H9 (cell line): Measurements from ENCODE around the gene CDC27. TPM values are rescaled to one million over a fixed set of nuclear protein-coding genes. Genes with fewer than 3 reads are reported as not detected.

Source experiments
- DNase-seq: peaks from one replicate; pipeline ENCODE4 v3.0.0-alpha.2; 2017
- H2AFZ ChIP-seq: one replicate; pipeline ENCODE4 v1.6.1; 2013; ENCODE audit warnings: mild to moderate bottlenecking, low read length, control low read depth, moderate library complexity
- H2AK5ac ChIP-seq: 2 replicates; pipeline ENCODE4 v1.6.1; 2013; ENCODE audit warnings: low read length, control low read depth, mixed read lengths; ENCODE audit not compliant: insufficient read length
- H2BK120ac ChIP-seq: one replicate; pipeline ENCODE4 v1.6.1; 2013; ENCODE audit warnings: low read depth, mild to moderate bottlenecking, low read length, control low read depth, inconsistent platforms; ENCODE audit not compliant: poor library complexity, severe bottlenecking
- H2BK12ac ChIP-seq: 2 replicates; pipeline ENCODE4 v1.6.1; 2013; ENCODE audit warnings: low read length, control low read depth, mixed read lengths, low read depth; ENCODE audit not compliant: insufficient read length
- H2BK15ac ChIP-seq: 2 replicates; pipeline ENCODE4 v1.6.1; 2013; ENCODE audit warnings: low read depth, low read length, control low read depth
- H2BK20ac ChIP-seq: one replicate; pipeline ENCODE4 v1.6.1; 2013; ENCODE audit warnings: low read depth, mild to moderate bottlenecking, low read length, control low read depth, inconsistent platforms; ENCODE audit not compliant: poor library complexity, severe bottlenecking
- H2BK5ac ChIP-seq: 2 replicates; pipeline ENCODE4 v1.6.1; 2013; ENCODE audit warnings: low read length, control low read depth, mixed read lengths; ENCODE audit not compliant: insufficient read length
- H3K14ac ChIP-seq: 2 replicates; pipeline ENCODE4 v1.6.1; 2013; ENCODE audit warnings: low read length, control low read depth; ENCODE audit not compliant: insufficient read depth
- H3K18ac ChIP-seq: 2 replicates; pipeline ENCODE4 v1.6.1; 2013; ENCODE audit warnings: low read depth, mild to moderate bottlenecking, mixed read lengths, low read length, control low read depth; ENCODE audit not compliant: insufficient read length
- H3K23ac ChIP-seq: 2 replicates; pipeline ENCODE4 v1.6.1; 2013; ENCODE audit warnings: low read length, control low read depth, mixed read lengths, low read depth; ENCODE audit not compliant: insufficient read length
- H3K23me2 ChIP-seq: 2 replicates; pipeline ENCODE4 v1.6.1; 2013; ENCODE audit warnings: low read depth, mild to moderate bottlenecking, mixed read lengths, low read length, control low read depth; ENCODE audit not compliant: insufficient read length, poor library complexity, severe bottlenecking
- H3K27ac ChIP-seq: 2 replicates; pipeline ENCODE4 v1.5.1; 2013; ENCODE audit warnings: low read length, control low read depth, mixed read lengths, low read depth; ENCODE audit not compliant: insufficient read length
- H3K27me3 ChIP-seq: 2 replicates; pipeline ENCODE4 v1.6.1; 2013; ENCODE audit warnings: low read length, control low read depth, inconsistent platforms; ENCODE audit not compliant: insufficient read depth
- H3K4ac ChIP-seq: 2 replicates; pipeline ENCODE4 v1.6.1; 2013; ENCODE audit warnings: low read depth, mild to moderate bottlenecking, control low read depth, inconsistent platforms, low read length, moderate library complexity
- H3K4me1 ChIP-seq: 2 replicates; pipeline ENCODE4 v1.6.1; 2013; ENCODE audit warnings: low read length, control low read depth, inconsistent platforms; ENCODE audit not compliant: insufficient read depth
- H3K4me2 ChIP-seq: 2 replicates; pipeline ENCODE4 v1.6.1; 2013; ENCODE audit warnings: low read length, control low read depth, mixed read lengths; ENCODE audit not compliant: insufficient read length, insufficient read depth
- H3K56ac ChIP-seq: 2 replicates; pipeline ENCODE4 v1.6.1; 2013; ENCODE audit warnings: low read depth, mild to moderate bottlenecking, mixed read lengths, low read length, control low read depth; ENCODE audit not compliant: insufficient read length
- H3K79me1 ChIP-seq: 2 replicates; pipeline ENCODE4 v1.6.1; 2013; ENCODE audit warnings: low read depth, mild to moderate bottlenecking, moderate library complexity, low read length, control low read depth, inconsistent platforms; ENCODE audit not compliant: insufficient read depth, poor library complexity, severe bottlenecking
- H3K79me2 ChIP-seq: 2 replicates; pipeline ENCODE4 v1.6.1; 2013; ENCODE audit warnings: low read length, control low read depth, inconsistent platforms; ENCODE audit not compliant: insufficient read depth
- H3K9ac ChIP-seq: 2 replicates; pipeline ENCODE4 v1.6.1; 2013; ENCODE audit warnings: low read length, control low read depth, mixed read lengths; ENCODE audit not compliant: insufficient read length; ENCODE audit errors: extremely low read depth
- H3K9me3 ChIP-seq: one replicate; pipeline ENCODE4 v1.6.1; 2013; ENCODE audit warnings: low read depth, low read length, inconsistent platforms; ENCODE audit not compliant: control insufficient read depth
- H3T11ph ChIP-seq: one replicate; pipeline ENCODE4 v1.6.1; 2013; ENCODE audit warnings: mild to moderate bottlenecking, low read length, control low read depth, inconsistent platforms
- H4K20me1 ChIP-seq: one replicate; pipeline ENCODE4 v1.6.1; 2013; ENCODE audit not compliant: control insufficient read depth, insufficient read length, insufficient read depth
- H4K5ac ChIP-seq: 2 replicates; pipeline ENCODE4 v1.6.1; 2013; ENCODE audit warnings: low read depth, mild to moderate bottlenecking, mixed read lengths, low read length, control low read depth; ENCODE audit not compliant: insufficient read length
- H4K8ac ChIP-seq: replicated peaks from 2 replicates; pipeline ENCODE4 v1.6.1; 2013; ENCODE audit warnings: low read length, control low read depth, mixed read lengths, low read depth; ENCODE audit not compliant: insufficient read length
- H4K91ac ChIP-seq: 2 replicates; pipeline ENCODE4 v1.6.1; 2013; ENCODE audit warnings: low read depth, mild to moderate bottlenecking, moderate library complexity, mixed read lengths, low read length, control low read depth; ENCODE audit not compliant: insufficient read length
- H3K27ac Mint-ChIP-seq, 3 experiments: 2 replicates in 2 of 3; 3 replicates in 1 of 3; pipeline ENCODE4 v1.8.0; 2020 to 2021; ENCODE audit warnings: mixed read lengths in 3 of 3, mild to moderate bottlenecking in 1 of 3, moderate library complexity in 1 of 3
- H3K27me3 Mint-ChIP-seq: 2 replicates; pipeline ENCODE4 v1.8.0; 2021; ENCODE audit warnings: low read depth, mild to moderate bottlenecking, moderate library complexity, mixed read lengths
- H3K36me3 Mint-ChIP-seq, 3 experiments: 2 replicates in 2 of 3; 3 replicates in 1 of 3; pipeline ENCODE4 v1.8.0; 2020 to 2021; ENCODE audit warnings: low read depth in 3 of 3, mixed read lengths in 3 of 3; ENCODE audit not compliant: insufficient read depth in 1 of 3
- H3K4me1 Mint-ChIP-seq, 2 experiments: 2 replicates each; pipeline ENCODE4 v1.8.0; 2020; ENCODE audit warnings: mixed read lengths in 2 of 2
- H3K4me3 Mint-ChIP-seq, 2 experiments: 2 replicates in 1 of 2; 3 replicates in 1 of 2; pipeline ENCODE4 v1.8.0; 2020 to 2021; ENCODE audit warnings: mild to moderate bottlenecking in 2 of 2, mixed read lengths in 2 of 2, moderate library complexity in 1 of 2
- H3K9me3 Mint-ChIP-seq, 2 experiments: 2 replicates in 1 of 2; 3 replicates in 1 of 2; pipeline ENCODE4 v1.8.0; 2020; ENCODE audit warnings: mild to moderate bottlenecking in 2 of 2, mixed read lengths in 2 of 2, moderate library complexity in 1 of 2
- CTCF ChIP-seq: fragments of 200-600 bp; sonication (generic); conservative IDR thresholded peaks from 3 replicates; pipeline ENCODE4 v1.8.0; 2021; ENCODE audit warnings: antibody characterized with exemption, mild to moderate bottlenecking
- WGBS: extraction: QIAGEN DNeasy Blood & Tissue Kit; methylation state at CpG from one replicate; pipeline ENCODE4 v1.1.7; 2013; ENCODE audit warnings: missing lambda C conversion rate, low lambda C conversion rate, mixed read lengths; ENCODE audit not compliant: insufficient read length; ENCODE audit errors: extremely low coverage; 5-methylcytosine and 5-hydroxymethylcytosine counted together
- total RNA-seq: library from RNA; stranded (reverse); gene quantifications from 2 replicates; pipeline ENCODE4 v1.2.1, GENCODE V29; 2021

CDC27 gene
- total RNA-seq, 1 experiment from 2014 or later = 82.5 TPM

- no peak overlapping the region for H3K18ac ChIP-seq
- H2AK5ac ChIP-seq = no peak overlapping the region
- WGBS = no CpG with 5 or more reads among the region's 8 CpGs
- no peak overlapping the region for H3K27ac ChIP-seq
- no peaks in the 10 kb centered on the region for H3K79me1 ChIP-seq
- no peak overlapping the region for H2BK20ac ChIP-seq
- no peak overlapping the region for H2AFZ ChIP-seq
- no peak overlapping the region for H2BK12ac ChIP-seq
- no peaks in the 10 kb centered on the region for H3K23me2 ChIP-seq
- H3K56ac ChIP-seq = no peak overlapping the region
- no peaks in the 10 kb centered on the region for H3K27me3 ChIP-seq
- H3K27me3 Mint-ChIP-seq = peaks cover 2% of the 10 kb centered on the region; the same call in 1 of the 2 replicates
- H3K36me3 Mint-ChIP-seq = no peaks in the 10 kb centered on the region
- no peak overlapping the region for H3K4me3 Mint-ChIP-seq
- no peaks in the 10 kb centered on the region for H3K9me3 Mint-ChIP-seq
- DNase-seq = no peak
- no peaks in the 10 kb centered on the region for H3K79me2 ChIP-seq
- no peak overlapping the region for H4K8ac ChIP-seq
- no peak for TF ChIP-seq CTCF
- H2BK15ac ChIP-seq = no peak overlapping the region
- peaks cover 1% of the 10 kb centered on the region; the same call in 1 of the 2 replicates for H3K4me1 ChIP-seq
- no peak overlapping the region for H3K9ac ChIP-seq
- H4K91ac ChIP-seq = no peak overlapping the region
- H2BK5ac ChIP-seq = no peak overlapping the region
- no peak overlapping the region for H3K14ac ChIP-seq
- no peak overlapping the region for H3K4ac ChIP-seq
- H3K27ac Mint-ChIP-seq = no peak overlapping the region
- no peak overlapping the region for H3T11ph ChIP-seq
- peaks cover 2 to 11% of the 10 kb centered on the region in 2 experiments; a peak in 3 of 4 replicates for H3K4me1 Mint-ChIP-seq
- H4K20me1 ChIP-seq = no peaks in the 10 kb centered on the region
- no peaks in the 10 kb centered on the region for H3K9me3 ChIP-seq
- no peak overlapping the region for H3K23ac ChIP-seq
- H3K4me2 ChIP-seq = no peak overlapping the region
- no peak overlapping the region for H2BK120ac ChIP-seq
- no peak overlapping the region for H4K5ac ChIP-seq
Measured at GRCh38 chr17:47199627-47200324, 10.7 kb upstream of the CDC27 start.
